ENCODE results near the gene PLEKHN1.
A peak's percentile ranks its signal among the peaks of the same experiment; 100 is the strongest.
"Not testable (repeated sequence)": the region's sequence is repeated elsewhere in the genome, so short reads cannot be mapped to it uniquely, and the experiment has no call there.

The PLEKHN1 gene

DNA sequence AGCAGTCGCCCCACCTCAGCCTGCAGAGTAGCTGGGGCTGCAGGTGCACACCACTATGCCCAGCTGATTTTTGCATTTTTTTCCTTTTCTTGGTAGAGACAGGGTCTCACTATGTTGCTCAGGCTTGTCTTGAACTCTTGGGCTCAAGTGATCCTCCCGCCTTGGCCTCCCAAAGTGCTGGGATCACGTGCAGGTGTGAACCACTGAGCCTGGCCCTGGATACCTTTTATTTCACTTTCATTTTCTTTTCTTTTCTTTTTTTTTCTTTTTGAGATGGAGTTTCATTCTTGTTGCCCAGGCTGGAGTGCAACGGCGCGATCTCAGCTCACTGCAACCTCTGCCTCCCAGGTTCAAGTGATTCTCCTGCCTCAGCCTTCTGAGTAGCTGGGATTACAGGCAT lies 25.0 kb downstream of the PLEKHN1 start:
- not testable (repeated sequence) for DNase-seq (ENCODE audit: low read depth in 4 of 4, low spot score in 1 of 4)

DNA sequence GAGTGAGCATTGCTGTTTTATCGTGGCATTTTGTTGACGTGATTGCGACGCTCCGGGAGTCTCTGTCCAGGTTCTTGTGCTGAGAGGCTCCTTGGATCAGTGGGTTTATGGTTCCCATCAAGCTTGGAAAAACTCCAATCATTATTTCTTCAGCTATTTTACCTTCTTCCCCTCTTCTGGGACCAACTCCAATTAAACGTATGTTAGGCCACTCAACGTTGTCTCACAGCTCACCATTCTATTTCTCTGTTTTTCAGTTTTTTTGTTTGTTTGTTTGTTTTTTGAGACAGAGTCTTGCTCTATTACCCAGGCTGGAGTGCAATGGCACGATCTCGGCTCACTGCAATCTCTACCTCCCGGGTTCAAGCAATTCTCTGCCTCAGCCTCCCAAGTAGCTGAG lies 25.6 kb downstream of the PLEKHN1 start:
- no peak for DNase-seq (ENCODE audit: low read depth in 4 of 4, low spot score in 1 of 4)

DNA sequence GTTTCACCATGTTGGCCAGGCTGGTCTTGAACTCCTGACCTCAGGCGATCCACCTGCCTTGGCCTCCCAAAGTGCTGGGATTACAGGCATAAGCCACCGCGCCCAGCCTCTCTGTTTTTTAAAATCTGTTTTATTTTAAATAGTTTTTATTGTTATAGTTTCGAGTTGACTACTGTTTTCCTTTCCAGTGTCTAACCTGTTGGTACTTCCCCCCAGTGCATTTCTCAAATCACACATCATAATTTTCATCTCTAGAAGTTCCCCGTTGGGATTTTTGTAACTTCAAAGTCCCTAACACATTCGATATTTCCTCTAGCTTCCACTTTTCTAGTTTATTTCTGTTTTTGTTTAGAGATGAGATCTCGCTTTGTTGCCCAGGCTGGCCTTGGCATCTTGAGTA lies 26.1 kb downstream of the PLEKHN1 start:
- no peak for DNase-seq (ENCODE audit: low read depth in 4 of 4, low spot score in 1 of 4)

DNA sequence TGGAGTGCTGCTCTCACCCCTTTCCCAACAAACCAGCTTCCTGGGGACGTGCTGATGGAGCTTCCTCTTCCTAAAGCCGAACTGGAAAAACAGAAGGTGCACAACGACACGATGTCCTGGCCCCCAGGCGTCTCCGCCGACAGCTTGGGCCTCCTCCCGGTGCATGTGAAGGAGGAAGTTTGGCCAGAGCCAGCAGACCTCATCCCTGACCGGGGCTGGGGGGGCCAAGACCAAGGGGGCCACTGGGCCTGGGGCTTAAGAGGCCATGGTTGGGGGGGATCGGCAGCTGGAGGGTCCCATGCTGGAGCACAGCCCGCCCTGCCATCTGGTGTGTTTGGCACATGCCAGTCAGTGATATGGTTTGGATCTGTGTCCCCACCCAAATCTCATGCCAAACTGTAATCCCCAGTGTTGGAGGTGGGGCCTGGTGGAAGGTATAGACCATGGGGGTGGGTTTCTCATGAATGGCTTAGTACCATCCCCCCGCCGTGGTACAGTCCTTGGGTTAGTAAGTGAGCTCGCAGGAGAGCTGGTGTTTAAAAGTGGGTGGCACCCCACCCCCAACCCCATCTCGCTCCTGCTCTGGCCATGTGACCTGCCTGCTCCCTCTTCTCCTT lies 27.2 kb downstream of the PLEKHN1 start:
- DNase-seq (ENCODE audit: low read depth in 4 of 4, low spot score in 1 of 4): no peak

- DNase-seq (ENCODE audit: low read depth in 4 of 4, low spot score in 1 of 4): not testable (repeated sequence)
Measured at GRCh38 chr1:994546-994945, 28.3 kb downstream of the PLEKHN1 start.

DNA sequence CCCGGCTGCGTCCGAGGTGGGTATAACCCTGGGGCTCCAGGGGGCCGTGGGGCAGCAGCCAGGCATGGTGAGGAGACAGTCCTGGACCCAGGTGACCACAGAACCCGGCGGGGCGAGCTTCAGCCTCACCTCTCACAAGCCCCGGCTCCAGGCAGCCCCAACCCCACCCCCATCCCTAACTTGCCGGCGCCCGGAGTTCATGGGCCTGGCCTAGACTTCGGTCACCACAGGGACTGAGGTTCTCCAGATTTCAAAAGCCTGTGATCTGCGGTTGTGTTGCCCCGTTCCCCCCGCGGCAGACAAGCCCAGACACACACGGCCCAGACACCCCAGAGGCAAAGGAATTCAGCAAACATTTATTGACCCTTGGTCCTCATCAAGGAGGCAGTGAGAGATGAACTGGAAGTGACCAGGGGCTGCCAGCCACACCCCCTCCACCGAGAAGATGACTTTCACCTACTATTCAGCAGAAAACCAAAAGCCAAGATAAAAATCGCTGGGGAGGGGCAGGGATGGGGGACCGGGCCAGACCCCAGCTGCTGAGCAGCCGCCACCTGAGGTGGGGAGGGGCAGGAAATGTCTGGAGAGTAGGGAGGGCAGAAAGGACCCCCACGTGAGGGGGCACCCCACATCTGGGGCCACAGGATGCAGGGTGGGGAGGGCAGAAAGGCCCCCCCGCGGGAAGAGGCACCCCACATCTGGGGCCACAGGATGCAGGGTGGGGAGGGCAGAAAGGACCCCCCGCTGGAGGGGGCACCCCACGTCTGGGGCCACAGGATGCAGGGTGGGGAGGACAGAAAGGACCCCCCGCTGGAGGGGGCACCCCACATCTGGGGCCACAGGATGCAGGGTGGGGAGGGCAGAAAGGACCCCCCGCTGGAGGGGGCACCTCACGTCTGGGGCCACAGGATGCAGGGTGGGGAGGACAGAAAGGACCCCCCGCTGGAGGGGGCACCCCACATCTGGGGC lies 29.7 kb downstream of the PLEKHN1 start:
- DNase-seq (ENCODE audit: low read depth in 4 of 4, low spot score in 1 of 4): no peak

GRCh38 chr1:996851-997712 lies 30.8 kb downstream of the PLEKHN1 start:
- no peak for DNase-seq (ENCODE audit: low read depth in 4 of 4, low spot score in 1 of 4)

- DNase-seq (ENCODE audit: low read depth in 4 of 4, low spot score in 1 of 4): no peak
Measured at GRCh38 chr1:997713-997992, 31.4 kb downstream of the PLEKHN1 start.

- no peak for DNase-seq (ENCODE audit: low read depth in 4 of 4, low spot score in 1 of 4)
Measured at GRCh38 chr1:997993-998744, 31.9 kb downstream of the PLEKHN1 start.

DNA sequence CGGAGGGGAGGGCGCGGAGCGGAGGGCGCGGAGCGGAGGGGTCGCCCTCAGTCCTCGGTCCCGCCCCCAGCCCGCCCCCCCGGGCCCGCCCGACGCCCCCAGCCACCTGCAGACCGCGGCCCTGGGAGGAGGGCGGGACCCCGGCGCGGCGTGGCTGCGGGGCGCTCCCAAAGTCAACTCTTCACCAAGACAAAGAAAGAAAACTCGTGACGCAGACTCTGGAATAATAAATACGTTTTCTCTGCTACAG lies 32.4 kb downstream of the PLEKHN1 start:
- DNase-seq (ENCODE audit: low read depth in 4 of 4, low spot score in 1 of 4): no peak

DNA sequence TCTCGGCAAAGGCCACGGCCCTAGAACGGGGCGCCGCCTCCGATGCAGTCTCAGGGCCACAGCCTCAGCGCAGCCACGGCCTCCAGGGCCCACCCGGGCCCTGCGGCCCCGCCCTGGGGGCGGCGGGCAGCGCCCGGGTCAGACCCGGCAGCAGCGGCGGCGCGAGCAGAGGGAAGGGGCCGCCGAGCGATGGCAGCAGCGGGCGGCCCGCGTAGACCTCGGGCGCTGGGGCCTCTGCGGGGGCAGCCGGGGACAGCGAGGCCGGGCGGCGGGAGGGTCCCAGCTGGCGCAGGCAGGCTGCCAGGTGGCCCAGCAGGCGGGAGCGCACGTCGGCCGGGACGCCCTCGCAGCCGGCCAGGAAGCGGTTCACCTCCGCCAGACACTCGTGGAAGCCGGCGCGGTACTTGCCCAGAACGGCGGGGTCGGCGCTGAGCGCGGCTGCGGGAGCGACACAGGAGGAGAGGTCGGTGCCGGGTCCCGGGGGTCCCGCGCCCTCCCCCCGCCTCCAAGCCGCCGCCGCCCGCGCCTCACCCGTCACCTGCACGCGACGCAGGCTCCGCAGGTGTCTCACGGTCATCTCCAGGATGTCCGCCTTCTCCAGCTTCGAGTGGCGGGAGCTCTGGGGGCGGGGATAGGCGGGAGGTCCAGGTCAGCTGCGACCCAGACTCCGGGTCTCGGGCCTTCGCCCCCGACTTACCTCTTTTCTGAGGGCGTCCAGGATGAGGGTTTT lies 32.9 kb downstream of the PLEKHN1 start:
- DNase-seq (ENCODE audit: low read depth in 4 of 4, low spot score in 1 of 4): no peak

GRCh38 chr1:999725-1000356 lies 33.6 kb downstream of the PLEKHN1 start, which contains the start of gene HES4:
HES4 (minus strand) TSS chr1:1000097; CDS start chr1:999973, 124 bp downstream.
- DNase-seq (ENCODE audit: low read depth in 4 of 4, low spot score in 1 of 4): peak in 2 of 4 experiments; percentile 55

DNA sequence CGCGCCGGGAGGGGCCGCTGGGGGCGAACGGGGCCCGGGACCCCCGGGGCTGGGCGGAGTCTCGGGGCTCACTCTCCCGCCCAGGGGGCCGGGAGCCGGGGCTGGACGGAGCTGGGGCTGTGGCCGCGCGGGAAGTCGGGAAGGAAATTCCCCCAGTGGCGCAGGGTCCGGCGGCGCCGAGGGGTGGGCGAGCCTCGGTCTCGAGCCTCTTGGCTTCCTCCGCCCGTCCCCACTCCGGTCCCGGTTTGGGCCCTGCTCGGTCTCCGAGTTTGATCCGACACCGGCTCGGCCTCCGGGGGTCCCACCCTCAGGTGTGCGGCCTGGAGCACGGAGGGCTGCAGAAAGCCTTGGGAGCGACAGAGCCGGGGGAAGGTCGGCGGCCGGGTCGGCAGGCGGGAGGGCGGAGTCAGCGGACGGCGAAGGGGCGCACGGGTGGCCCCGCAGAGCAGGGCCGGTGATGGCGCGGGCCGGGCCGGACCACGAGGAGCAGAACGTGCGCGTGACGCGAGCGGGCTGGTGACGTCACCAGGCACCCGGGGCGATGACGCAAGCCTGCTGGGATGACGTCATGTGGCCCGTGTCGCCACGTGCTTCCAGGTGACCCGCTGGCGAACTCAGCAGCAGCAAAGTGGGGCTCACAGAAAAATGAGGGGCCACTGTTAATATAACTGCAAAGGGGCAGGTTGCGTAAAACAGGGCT lies 34.2 kb downstream of the PLEKHN1 start:
- DNase-seq (ENCODE audit: low read depth in 4 of 4, low spot score in 1 of 4): peak in 3 of 4 experiments; percentile 46 to 57 (median 51)

DNA sequence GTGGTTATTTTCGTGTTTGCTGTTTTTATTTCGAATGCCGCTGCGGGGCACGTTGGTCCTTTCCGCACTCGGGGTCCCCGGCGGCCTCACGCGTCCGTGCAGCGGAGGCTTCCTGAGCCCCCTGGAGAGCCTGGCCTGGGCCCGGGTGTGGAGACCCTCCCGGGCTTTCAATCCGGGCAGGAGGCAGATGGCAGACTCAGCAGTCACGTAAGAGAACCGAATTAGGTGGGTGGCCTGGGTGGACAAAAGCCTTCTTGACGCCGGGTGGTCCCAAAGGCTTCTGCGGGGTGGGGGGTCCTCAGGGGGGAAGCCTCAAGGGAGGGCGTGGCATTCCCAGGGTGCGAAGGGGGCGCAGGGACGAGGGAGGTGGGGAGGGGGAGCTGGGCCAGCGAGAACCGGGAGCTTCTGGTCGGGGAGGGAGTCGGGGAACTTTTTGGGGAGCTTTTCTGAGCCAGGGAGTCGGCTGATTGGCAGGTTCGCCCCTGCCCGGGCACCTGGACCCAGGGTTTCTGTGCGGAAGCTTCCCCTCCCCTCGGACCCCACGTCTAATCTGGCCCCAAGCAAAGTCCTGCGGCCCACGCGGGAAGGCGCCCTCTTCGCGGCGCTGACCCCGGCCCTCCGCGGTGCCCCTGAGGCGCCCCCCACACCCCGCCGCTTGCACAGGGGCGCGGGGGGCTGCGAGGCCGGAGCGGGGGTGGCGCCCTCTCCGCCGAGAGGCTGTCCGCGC lies 34.9 kb downstream of the PLEKHN1 start:
- no peak for DNase-seq (ENCODE audit: low read depth in 4 of 4, low spot score in 1 of 4)

GRCh38 chr1:1003618-1004419 lies 37.5 kb downstream of the PLEKHN1 start:
- no peak for DNase-seq (ENCODE audit: low read depth in 4 of 4, low spot score in 1 of 4)

GRCh38 chr1:1004420-1004779 lies 38.1 kb downstream of the PLEKHN1 start:
- DNase-seq (ENCODE audit: low read depth in 4 of 4, low spot score in 1 of 4): no peak

GRCh38 chr1:1004780-1005697 lies 38.8 kb downstream of the PLEKHN1 start:
- no peak for DNase-seq (ENCODE audit: low read depth in 4 of 4, low spot score in 1 of 4)
